ENCODE measurements around the gene ARID1A.

ARID1A gene

DNA sequence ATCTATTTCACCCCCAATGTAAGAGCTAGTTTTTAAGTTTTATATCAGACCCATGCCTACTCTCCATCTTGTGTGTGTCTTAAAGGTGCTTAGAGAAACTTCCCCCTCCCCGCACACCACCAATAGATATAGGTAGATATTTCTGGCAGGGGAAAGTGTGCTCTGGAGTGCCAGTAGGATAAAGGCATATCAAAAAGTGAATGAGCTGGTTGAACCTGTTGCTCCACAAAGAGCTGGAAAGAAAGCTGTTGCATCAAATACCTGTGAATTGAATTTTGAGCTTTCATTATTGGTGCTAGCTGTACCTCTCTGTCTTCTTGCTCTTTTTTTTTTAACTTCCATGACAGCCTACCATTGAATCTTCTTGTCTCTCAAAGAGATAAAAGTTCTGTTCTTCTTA is 32.8 kb downstream of the ARID1A start:
- Mint-ChIP-seq H3K27ac (peak overlapping the region; percentile 61), H3K9me3 (no peaks in the 10 kb centered on the region), H3K36me3 (ENCODE audit: low read depth) (peaks cover 71% of the 10 kb centered on the region), H3K27me3 (no peaks in the 10 kb centered on the region), H3K4me1 (ENCODE audit: low read depth) (peaks cover 96% of the 10 kb centered on the region), H3K4me3 (no peak overlapping the region)
- DNase-seq = no peak

DNA sequence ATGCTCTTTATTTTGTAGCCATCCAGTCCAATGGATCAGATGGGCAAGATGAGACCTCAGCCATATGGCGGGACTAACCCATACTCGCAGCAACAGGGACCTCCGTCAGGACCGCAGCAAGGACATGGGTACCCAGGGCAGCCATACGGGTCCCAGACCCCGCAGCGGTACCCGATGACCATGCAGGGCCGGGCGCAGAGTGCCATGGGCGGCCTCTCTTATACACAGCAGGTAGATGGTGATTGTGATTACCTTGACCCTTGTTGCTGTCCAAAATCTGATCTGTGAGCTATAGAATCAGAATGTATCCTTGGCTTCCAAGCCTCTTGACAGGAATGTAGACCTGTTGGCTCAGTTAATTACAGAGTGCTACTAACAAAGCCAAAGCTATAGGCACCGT is 33.8 kb downstream of the ARID1A start:
- no peak overlapping the region for H3K4me3 Mint-ChIP-seq

DNA sequence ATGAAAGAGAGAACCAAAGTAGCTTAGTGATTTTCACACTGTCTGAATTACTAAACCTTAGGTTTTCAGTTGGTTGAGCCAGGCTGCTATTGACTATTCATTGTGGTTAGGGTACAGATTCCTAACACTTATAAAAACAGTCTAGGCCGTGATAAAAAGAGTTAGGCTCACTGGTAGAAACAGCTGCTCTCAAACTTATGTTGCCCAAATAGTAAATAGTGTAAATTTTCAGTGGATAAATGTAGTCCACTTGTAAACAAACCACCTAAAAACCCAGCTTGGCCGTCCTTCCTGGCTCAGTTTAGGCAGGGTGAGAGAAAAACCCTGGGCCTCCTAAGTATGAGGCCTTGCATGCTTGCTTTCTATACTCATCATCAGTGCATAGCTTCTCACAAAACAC is 34.9 kb downstream of the ARID1A start:
- Mint-ChIP-seq H3K9me3 (no peaks in the 10 kb centered on the region), H3K4me3 (no peak overlapping the region), H3K4me1 (ENCODE audit: low read depth) (peaks cover 91% of the 10 kb centered on the region), H3K36me3 (ENCODE audit: low read depth) (peaks cover 83% of the 10 kb centered on the region), H3K27me3 (no peaks in the 10 kb centered on the region), H3K27ac (peak overlapping the region; percentile 80)
- no peak for DNase-seq

More for the DNA sequence above, 33.8 kb downstream of the ARID1A start:
- no peaks in the 10 kb centered on the region for H3K9me3 Mint-ChIP-seq
- peak overlapping the region; percentile 61 for H3K27ac Mint-ChIP-seq
- no peak for DNase-seq
- H3K4me1 Mint-ChIP-seq (ENCODE audit: low read depth) = peaks cover 96% of the 10 kb centered on the region
- no peaks in the 10 kb centered on the region for H3K27me3 Mint-ChIP-seq
- H3K36me3 Mint-ChIP-seq (ENCODE audit: low read depth) = peaks cover 77% of the 10 kb centered on the region

DNA sequence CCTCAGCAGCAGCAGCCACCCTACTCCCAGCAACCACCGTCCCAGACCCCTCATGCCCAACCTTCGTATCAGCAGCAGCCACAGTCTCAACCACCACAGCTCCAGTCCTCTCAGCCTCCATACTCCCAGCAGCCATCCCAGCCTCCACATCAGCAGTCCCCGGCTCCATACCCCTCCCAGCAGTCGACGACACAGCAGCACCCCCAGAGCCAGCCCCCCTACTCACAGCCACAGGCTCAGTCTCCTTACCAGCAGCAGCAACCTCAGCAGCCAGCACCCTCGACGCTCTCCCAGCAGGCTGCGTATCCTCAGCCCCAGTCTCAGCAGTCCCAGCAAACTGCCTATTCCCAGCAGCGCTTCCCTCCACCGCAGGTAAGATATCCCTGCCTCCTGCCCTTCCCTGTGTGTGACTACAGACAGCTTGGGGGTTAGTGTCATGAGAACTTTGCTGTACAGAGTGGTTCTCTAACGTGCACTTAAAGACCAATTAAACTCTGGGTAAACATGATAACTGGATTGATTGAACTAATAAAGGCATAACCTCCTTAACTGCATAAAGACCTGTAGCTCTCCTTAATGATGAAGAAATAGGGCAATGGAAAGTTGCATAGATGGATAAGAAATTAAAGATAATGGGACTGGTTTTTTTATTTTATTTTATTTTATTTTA is 35.6 kb downstream of the ARID1A start:
- peaks cover 85% of the 10 kb centered on the region for H3K36me3 Mint-ChIP-seq (ENCODE audit: low read depth)

DNA sequence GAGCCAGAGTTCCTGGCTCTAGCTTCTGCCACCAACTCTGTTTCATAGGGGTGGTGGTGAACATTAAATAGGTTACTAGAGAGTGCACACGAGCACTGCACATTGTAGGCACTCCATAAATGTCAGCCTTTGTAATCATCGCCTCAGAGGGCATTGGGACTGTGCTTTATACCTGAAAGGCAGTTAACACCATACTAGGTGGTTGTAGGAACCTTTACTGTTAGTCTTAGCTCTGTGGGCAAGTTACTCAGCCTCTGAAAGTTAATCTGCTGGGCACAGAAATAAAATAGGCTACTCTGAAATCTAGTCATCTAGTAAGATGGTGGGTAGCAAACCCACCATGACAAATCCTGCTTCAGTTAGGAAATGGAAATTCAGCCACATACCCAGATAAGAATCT is 37.6 kb downstream of the ARID1A start:
- peak overlapping the region; percentile 87 for H3K27ac Mint-ChIP-seq
- H3K27me3 Mint-ChIP-seq = no peaks in the 10 kb centered on the region
- no peak overlapping the region for H3K4me3 Mint-ChIP-seq
- H3K36me3 Mint-ChIP-seq (ENCODE audit: low read depth) = peaks cover 93% of the 10 kb centered on the region
- peaks cover 77% of the 10 kb centered on the region for H3K4me1 Mint-ChIP-seq (ENCODE audit: low read depth)
- no peaks in the 10 kb centered on the region for H3K9me3 Mint-ChIP-seq
- DNase-seq = no peak

More for the DNA sequence above, 35.6 kb downstream of the ARID1A start:
- H3K4me1 Mint-ChIP-seq (ENCODE audit: low read depth) = peaks cover 86% of the 10 kb centered on the region
- peak overlapping the region; percentile 80 for H3K27ac Mint-ChIP-seq
- H3K27me3 Mint-ChIP-seq = no peaks in the 10 kb centered on the region
- no peak overlapping the region for H3K4me3 Mint-ChIP-seq
- H3K9me3 Mint-ChIP-seq = no peaks in the 10 kb centered on the region
- no peak for DNase-seq

DNA sequence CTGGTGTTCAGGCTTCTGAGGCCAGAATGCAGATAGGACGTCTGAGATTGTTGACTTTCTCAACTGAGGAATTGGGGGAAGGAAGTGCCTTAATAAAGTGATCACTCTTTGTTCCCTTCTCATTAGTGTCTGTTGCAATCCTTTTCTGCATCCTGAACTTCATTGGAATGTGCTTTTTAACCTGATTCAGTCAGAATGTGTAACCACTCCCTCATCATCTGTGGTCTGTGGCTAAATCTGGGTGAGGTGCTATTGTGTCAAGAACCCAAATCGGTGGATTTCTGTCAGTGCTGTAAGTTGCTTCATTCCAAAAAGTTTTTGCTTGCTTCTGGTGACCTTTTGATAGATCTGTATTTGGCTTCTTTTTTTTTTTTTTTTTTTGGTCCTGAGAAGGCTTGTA is 38.2 kb downstream of the ARID1A start:
- Mint-ChIP-seq H3K27ac (peak overlapping the region; percentile 87), H3K27me3 (no peaks in the 10 kb centered on the region), H3K36me3 (ENCODE audit: low read depth) (peaks cover 91% of the 10 kb centered on the region), H3K4me3 (no peak overlapping the region), H3K9me3 (no peaks in the 10 kb centered on the region), H3K4me1 (ENCODE audit: low read depth) (peaks cover 75% of the 10 kb centered on the region)
- DNase-seq = no peak

DNA sequence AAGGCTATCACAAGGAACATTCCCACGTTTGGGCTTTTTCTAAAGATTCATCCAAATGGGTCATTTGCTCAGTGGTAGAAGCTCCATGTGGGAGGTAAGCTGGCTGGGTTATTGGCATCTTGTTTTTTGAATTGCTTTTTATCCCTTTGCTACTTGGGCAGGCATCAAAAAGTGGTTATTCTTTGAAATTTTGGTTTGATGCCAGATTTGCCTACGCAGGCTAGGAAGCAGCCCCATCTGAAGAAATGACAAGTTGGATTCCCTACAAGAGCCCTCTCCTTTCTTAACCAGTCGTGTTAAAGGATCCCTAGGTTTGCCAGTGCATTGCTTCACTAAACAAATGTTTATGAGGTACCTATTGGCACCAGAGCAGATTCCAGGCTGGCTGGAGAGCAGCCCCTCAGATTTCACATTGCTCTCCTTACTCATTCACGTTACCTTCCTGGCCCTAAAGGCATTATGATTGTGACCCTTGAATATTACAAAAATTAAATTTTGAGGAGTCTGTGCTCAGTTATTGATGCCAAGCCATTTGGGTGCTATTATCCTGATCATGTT is 38.8 kb downstream of the ARID1A start:
- Mint-ChIP-seq H3K27ac (peak overlapping the region; percentile 87), H3K4me3 (no peak overlapping the region), H3K4me1 (ENCODE audit: low read depth) (peaks cover 75% of the 10 kb centered on the region), H3K9me3 (no peaks in the 10 kb centered on the region), H3K27me3 (no peaks in the 10 kb centered on the region), H3K36me3 (ENCODE audit: low read depth) (peaks cover 91% of the 10 kb centered on the region)
- DNase-seq = no peak

DNA sequence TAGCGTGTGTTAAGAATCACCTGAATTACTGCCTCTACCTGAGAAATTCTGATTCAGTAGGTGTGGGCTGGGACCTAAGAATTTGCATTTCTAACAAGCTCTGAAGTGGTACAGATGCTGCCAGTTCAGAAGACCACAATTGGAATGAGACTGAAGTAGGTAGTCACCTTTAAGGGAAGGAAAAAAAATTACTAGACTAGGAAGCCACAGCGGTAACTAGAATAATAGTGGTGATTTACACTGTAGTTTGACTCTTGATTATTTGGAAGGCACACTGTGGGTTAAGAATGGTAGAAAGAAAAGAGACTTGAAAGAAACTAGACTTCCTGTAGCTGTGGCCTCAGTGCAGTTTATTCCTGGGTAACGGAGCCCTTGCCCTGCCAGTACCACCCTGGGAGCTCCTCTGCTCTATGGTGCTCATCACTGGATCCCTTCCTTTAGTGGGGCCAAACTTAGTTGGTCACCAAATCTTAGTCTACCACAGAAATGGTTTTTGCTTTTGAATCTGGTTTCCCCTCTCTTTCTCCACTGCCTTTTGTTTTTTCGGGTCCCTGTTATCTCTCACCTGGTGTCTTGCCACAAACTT is 43.6 kb downstream of the ARID1A start:
- peak; percentile 49 for DNase-seq
- H3K9me3 Mint-ChIP-seq = no peaks in the 10 kb centered on the region
- H3K27ac Mint-ChIP-seq = peak overlapping the region; percentile 98
- peak overlapping the region; percentile 44 for H3K4me3 Mint-ChIP-seq
- no peaks in the 10 kb centered on the region for H3K27me3 Mint-ChIP-seq
- H3K36me3 Mint-ChIP-seq (ENCODE audit: low read depth) = peaks cover 91% of the 10 kb centered on the region
- peaks cover 76% of the 10 kb centered on the region for H3K4me1 Mint-ChIP-seq (ENCODE audit: low read depth)

DNA sequence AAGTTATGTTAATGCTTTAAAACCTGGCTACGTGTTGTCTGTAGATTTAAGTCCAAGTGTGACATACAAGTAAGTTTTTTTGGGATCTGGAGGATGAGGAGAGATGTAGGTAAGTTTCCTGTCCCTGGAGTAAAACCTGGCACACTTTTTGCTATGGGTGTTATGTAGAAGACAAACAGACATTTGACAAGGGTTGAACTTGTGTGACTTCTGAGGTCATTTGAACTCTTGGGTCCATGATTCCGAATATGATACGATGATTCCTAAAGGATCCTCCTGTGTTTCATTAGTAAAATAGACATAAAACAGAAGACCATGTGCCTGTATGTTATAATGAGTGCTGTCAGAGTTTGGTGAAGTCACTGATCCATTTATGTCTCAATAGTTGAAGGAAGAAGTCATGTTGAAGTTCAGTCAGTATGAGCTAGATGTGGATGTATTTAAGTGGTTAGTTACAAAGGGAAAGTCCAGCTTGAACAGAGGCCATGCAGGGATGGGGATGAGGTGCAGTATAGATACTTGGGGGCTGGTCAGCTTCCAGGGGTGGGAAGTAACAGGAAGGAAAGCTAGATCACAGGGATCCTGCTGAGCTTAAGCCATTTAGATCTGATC is 44.3 kb downstream of the ARID1A start:
- H3K9me3 Mint-ChIP-seq = no peaks in the 10 kb centered on the region
- DNase-seq = no peak
- H3K36me3 Mint-ChIP-seq (ENCODE audit: low read depth) = peaks cover 91% of the 10 kb centered on the region
- no peaks in the 10 kb centered on the region for H3K27me3 Mint-ChIP-seq
- H3K27ac Mint-ChIP-seq = peak overlapping the region; percentile 98
- no peak overlapping the region for H3K4me3 Mint-ChIP-seq
- H3K4me1 Mint-ChIP-seq (ENCODE audit: low read depth) = peaks cover 79% of the 10 kb centered on the region

DNA sequence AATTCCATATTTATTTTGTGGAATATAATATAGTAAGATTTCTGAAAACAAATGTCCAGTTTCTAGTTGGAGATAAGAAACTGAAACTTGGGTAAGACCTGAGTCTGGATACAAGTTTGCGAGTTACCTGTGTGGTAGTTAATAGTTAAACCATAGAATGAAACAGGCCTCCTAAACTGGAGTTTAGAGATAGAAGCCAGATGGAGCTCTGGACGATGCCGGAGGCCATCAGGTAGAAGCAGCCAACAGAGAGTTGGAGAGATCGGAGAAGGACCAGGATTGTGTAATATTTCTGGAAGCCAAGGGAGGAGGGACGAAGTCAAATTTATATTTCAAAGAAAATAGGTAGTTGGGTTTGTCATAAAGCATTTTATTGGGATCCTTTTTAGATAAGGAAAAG is 45.1 kb downstream of the ARID1A start:
- H3K27me3 Mint-ChIP-seq = no peaks in the 10 kb centered on the region
- H3K4me3 Mint-ChIP-seq = no peak overlapping the region
- no peak for DNase-seq
- no peaks in the 10 kb centered on the region for H3K9me3 Mint-ChIP-seq
- H3K4me1 Mint-ChIP-seq (ENCODE audit: low read depth) = peaks cover 83% of the 10 kb centered on the region
- H3K36me3 Mint-ChIP-seq (ENCODE audit: low read depth) = peaks cover 91% of the 10 kb centered on the region
- peak overlapping the region; percentile 98 for H3K27ac Mint-ChIP-seq

DNA sequence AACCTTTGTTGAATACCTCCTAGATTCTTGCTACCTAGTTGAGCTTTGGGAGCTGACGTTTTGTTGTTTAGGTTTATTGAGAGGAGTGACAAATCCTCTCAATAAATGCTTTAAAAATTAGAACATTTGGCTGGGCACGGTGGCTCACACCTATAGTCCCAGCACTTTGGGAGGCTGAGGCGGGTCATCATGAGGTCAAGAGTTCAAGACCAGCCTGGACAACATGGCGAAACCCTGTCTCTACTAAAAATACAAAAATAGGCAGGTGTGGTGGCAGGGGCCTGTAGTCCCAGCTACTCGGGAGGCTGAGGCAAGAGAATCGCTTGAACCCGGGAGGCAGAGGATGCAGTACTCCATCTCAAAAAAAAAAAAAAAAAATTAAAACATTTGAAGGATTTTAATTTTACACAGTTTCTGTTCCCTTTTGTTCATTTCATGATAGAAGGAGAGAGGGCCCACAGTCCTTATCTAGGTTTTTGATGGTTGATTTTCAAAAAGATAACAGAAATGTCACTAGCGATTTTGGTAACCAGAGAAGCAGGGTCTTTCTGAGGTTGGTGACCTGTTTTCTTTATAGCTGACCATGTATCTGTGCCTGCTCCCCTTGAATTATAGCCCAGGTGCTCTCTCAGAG is 47.7 kb downstream of the ARID1A start:
- no peak for DNase-seq
- Mint-ChIP-seq H3K9me3 (no peaks in the 10 kb centered on the region), H3K4me3 (peak overlapping the region; percentile 56), H3K4me1 (ENCODE audit: low read depth) (peaks cover 91% of the 10 kb centered on the region), H3K36me3 (ENCODE audit: low read depth) (peaks cover 95% of the 10 kb centered on the region), H3K27ac (peak overlapping the region; percentile 98), H3K27me3 (no peaks in the 10 kb centered on the region)

DNA sequence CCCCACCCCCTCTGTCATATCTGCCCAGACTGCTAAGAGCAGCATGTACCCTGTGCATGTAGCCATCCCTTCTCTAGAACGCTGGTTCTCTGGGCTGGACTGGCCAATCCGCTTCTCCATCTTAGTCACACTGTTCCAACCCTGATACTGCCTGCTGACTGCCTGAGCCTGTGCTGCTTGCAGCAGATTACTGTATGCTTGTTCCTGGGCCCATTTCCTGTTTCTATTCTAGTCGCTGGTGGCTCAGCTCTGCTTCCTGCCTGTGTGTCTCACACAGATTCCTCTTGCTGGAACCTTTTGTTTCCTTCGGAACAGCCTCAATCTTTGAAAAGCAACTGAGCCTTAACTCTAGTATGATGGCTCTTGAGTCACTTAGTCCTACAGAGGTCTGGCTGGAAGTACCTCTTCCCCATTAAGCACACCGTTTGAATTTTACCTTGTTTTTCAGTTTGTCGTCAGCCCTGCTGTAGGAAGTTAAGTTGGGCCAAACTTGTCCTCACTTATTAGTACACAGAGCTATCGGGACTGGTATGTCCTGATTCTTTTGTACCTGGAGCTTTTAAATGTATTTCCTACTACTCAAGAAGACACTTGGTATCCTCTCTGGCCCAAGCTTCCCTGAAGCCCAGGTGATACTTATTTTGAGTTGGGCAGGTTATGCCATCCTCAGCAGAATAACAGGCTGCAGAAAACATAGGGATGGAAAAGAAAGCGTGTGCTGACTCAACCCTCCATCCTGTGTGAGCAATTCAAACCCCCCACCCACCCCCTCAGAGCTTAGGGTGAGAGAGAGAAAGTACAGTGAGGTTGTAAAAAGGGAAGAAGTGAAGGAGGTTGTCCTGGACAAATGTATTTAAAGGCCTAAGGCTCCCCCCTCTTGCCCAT is 48.5 kb downstream of the ARID1A start:
- no peaks in the 10 kb centered on the region for H3K27me3 Mint-ChIP-seq
- H3K9me3 Mint-ChIP-seq = no peaks in the 10 kb centered on the region
- H3K4me3 Mint-ChIP-seq = peak overlapping the region; percentile 56
- H3K4me1 Mint-ChIP-seq (ENCODE audit: low read depth) = peaks cover 90% of the 10 kb centered on the region
- peaks cover 95% of the 10 kb centered on the region for H3K36me3 Mint-ChIP-seq (ENCODE audit: low read depth)
- peak overlapping the region; percentile 98 for H3K27ac Mint-ChIP-seq
- peak; percentile 77 for DNase-seq

DNA sequence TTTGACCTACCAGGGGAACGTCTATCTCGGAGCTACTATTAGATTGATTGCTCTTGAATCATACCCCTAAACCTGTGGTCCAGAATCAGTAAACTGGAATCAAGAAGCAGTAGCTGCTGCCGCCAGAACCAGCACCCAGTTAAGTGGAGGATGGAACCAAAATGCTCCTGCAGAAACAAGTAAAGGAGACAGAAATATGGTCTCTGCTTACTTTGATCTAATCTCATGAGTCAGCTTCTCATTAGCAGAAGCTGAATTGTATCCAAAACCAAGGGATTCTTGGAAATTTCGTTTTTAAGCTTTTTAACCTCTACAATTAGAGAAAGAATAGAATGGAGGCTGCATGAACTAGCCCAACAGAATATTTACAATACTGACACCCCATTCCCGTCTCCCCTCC is 49.4 kb downstream of the ARID1A start:
- Mint-ChIP-seq H3K4me3 (peak overlapping the region; percentile 56), H3K9me3 (no peaks in the 10 kb centered on the region), H3K4me1 (ENCODE audit: low read depth) (peaks cover 90% of the 10 kb centered on the region), H3K27me3 (no peaks in the 10 kb centered on the region), H3K36me3 (ENCODE audit: low read depth) (peaks cover 95% of the 10 kb centered on the region), H3K27ac (peak overlapping the region; percentile 98)
- no peak for DNase-seq

DNA sequence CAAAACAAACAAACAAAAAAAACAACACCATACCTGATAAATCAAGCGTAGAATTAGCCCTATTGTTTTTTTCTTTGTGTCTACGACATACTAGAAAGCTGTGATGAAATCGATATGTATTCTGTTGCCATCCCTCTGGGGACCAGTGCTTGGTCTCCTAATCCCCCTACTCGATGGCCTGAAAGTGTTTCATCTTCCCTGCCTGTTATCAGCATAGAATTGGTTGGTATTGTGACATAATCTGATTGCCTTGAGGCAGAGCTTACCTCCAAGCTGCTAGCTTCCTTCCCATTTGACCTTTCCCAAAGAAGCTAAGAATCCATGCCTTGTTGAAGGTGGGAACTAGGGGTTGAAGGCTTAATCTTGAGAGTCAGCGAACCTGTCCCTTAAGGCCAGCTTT is 51.2 kb downstream of the ARID1A start:
- Mint-ChIP-seq H3K4me1 (ENCODE audit: low read depth) (peaks cover 90% of the 10 kb centered on the region), H3K36me3 (ENCODE audit: low read depth) (peaks cover 95% of the 10 kb centered on the region)

More for the DNA sequence above, 51.2 kb downstream of the ARID1A start:
- no peak overlapping the region for H3K4me3 Mint-ChIP-seq
- no peaks in the 10 kb centered on the region for H3K27me3 Mint-ChIP-seq
- H3K9me3 Mint-ChIP-seq = no peaks in the 10 kb centered on the region
- H3K27ac Mint-ChIP-seq = peak overlapping the region; percentile 82
- DNase-seq = no peak
